Sigmoid colon (tissue), 4 donors: ENCODE data around the gene GNG13.

Experiments
- POLR2A ChIP-seq, 2 donors: fragments of 450-650 bp; IDR thresholded peaks; one replicate each; pipeline ENCODE4 v1.6.1; 2016; ENCODE audit warnings: antibody characterized with exemption in 2 of 2, mild to moderate bottlenecking in 2 of 2, moderate library complexity in 2 of 2
- POLR2AphosphoS5 ChIP-seq, 4 donors: sonication (generic); formaldehyde crosslinking; IDR thresholded peaks; one replicate each; pipeline ENCODE4 v1.6.1; 2017; ENCODE audit warnings: antibody characterized with exemption in 4 of 4
- TF ChIP-seq, protein P1 (sequence below), 4 experiments: fragments of 450-650 bp in 3 of 4; fragments of 200-600 bp in 1 of 4; IDR thresholded peaks; one replicate each; pipeline ENCODE4 v1.5.1; 2016 to 2019; ENCODE audit warnings: antibody characterized with exemption in 4 of 4, mild to moderate bottlenecking in 3 of 4, moderate library complexity in 2 of 4

DNA sequence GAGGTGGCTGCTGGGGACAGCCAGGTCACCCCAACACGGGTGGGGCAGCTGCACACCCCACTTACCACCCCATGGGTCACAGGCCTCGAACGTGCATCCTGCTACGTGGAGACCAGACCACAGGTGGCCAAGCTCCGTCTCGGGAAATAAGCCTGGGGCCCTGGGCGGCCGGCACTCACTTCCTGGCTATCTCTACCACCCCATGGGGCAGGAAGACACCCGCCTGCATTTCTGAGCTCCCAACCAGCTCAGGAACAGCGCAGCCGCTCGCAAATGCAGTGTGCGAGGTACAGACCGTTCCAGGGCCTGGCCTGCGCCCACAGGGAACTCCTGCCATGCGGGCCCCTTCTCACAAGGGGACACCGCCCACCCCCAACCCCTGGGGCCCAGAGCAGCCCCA, 4.9 kb upstream of the GNG13 start:
- TF ChIP-seq, protein P1, sequence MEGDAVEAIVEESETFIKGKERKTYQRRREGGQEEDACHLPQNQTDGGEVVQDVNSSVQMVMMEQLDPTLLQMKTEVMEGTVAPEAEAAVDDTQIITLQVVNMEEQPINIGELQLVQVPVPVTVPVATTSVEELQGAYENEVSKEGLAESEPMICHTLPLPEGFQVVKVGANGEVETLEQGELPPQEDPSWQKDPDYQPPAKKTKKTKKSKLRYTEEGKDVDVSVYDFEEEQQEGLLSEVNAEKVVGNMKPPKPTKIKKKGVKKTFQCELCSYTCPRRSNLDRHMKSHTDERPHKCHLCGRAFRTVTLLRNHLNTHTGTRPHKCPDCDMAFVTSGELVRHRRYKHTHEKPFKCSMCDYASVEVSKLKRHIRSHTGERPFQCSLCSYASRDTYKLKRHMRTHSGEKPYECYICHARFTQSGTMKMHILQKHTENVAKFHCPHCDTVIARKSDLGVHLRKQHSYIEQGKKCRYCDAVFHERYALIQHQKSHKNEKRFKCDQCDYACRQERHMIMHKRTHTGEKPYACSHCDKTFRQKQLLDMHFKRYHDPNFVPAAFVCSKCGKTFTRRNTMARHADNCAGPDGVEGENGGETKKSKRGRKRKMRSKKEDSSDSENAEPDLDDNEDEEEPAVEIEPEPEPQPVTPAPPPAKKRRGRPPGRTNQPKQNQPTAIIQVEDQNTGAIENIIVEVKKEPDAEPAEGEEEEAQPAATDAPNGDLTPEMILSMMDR (IDR thresholded peaks at IDR 0.05), result no peak
- TF ChIP-seq POLR2AphosphoS5 (IDR thresholded peaks at IDR 0.05) (no peak), POLR2A (IDR thresholded peaks at IDR 0.05) (no peak)
